GM19468 (cell line): ENCODE results near the gene COMP.

ENCODE experiments used
- ATAC-seq: cut with Tn5 transposase; IDR thresholded peaks from one replicate; pipeline ENCODE4 v1.9.1; 2021; ENCODE audit warnings: mild to moderate bottlenecking, moderate library complexity, moderate number of reproducible peaks; ENCODE audit not compliant: unreplicated experiment; ENCODE audit errors: extremely low read depth

Gene COMP

DNA sequence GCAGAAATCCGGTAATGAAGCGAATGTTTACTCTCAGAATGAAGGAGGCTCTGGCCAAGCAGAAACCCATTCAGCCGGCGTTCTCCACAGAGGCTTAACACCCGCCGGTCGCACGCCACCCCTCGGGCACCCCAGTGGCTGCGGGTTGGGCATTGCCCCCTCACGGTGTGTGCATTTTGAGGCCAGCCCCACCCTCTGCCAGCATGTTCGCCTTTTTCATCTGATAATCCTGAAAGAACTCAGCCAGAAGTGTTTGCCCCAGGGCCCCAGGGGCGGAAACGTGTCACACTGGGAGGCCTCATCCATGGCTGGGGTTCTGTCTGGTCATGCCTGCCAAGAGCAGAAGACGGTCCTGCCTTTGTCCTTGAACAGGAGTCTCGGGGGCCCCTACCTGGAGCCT lies 34.2 kb downstream of the COMP start:
- ATAC-seq: no peak

DNA sequence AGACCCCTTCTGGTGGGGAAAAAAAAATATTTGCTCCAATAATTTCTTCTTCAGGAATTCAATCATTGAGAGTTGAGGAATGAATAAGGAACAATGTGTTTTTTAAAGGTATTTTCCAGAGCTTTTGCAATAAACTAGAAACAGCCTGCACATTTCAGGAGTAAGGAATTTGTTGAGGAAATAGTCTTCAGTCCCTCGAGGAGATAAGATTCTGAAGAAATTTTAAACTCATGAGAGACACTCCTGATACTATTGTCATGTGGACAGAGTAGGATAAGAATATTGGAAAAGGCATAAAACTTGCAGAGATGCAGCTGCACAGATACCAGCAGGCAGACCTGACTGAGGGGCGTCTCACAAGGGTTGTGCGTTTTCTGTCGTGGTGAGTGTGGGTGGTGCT lies 36.6 kb downstream of the COMP start:
- ATAC-seq: no peak

DNA sequence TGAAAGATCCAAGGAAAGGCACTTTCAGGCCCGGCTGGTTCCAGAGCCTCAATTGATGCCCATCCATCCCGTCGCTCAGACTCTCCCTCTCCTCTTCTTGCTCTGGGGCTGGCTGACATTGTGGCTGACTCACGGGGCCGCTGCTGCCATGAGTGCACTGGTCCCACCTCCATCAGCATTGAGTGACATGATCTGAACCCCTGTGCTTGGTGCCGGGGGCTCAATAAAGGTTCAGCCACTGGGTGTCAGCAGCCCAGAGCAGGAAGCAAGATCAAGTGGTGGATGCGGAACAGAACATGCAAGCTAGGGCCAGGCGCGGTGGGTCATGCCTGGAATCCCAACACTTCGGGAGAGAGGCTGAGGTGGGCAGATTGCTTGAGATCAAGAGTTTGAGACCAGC lies 39.5 kb downstream of the COMP start:
- ATAC-seq: no peak

DNA sequence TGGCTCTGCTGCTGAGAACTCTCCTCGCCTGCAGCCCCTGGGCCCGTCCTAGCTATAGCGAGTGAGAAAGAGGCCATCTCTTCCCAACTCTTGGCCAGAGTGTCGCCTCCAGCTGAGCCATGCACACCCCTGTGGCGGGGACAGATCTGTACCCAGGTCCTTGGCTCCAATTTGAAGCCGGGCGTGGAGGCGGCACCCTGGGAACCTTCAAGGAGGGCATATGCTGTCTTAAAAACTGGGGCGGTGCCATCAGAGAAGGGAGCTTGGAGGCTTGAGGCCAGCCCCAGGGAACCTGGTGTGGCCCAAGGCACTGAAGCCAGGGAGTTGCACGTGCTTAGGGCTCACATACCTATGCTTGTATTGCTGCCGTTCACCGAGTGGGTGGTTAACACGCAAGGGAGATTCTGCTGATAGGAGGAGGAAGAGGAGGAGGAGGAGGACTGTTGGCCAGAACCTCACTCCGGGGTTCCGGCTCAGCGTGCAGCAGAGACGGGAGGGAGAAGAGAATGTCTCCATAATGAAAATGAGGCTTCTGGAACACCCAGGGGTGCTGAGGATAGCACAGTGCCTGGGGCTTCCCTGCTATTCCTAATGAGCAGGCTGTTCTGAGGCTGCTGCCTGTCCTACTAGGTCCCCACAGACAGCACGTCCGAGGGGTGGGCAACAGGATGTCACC lies 40.7 kb downstream of the COMP start:
- no peak for ATAC-seq

DNA sequence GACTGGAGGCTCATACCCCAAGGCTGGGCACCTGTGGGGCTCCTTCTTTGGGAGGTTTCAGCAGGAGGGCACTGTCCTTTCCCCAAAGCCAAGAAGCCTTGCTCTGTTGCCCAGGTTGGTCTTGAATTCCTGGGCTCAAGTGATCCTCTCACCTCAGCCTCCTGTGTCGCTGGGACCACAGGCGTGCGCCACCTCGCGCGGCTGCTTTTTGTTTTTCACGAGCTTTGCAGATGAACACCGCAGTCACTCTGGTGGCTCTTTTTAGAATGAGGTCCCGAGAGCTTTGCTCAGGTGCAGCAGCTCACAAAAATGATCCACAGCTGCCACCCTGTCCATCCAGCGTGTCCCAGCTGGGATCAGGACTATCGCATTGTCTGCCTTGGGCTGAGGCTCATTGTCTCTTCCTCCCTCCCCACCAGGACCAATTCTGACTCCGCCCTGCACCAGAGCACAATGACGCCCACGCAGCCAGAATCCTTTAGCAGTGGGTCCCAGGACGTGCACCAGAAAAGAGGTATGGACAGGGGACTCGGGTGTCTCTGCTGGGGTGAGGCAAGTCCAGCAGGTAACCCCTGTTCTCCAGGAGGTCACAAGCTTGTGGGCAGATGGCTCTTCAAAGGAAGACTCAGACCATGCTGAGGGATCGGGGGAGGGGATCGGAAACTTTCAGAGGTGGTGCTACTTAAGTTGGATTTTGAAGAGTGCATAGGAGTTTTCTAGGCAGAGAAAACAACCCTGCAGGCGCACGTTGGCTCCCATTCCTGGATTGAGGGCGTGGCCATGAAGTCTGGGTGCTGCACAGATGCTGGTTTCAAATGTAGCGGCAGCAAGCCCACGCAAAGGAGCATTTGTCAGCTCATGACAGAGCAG lies 41.5 kb downstream of the COMP start:
- ATAC-seq: no peak

DNA sequence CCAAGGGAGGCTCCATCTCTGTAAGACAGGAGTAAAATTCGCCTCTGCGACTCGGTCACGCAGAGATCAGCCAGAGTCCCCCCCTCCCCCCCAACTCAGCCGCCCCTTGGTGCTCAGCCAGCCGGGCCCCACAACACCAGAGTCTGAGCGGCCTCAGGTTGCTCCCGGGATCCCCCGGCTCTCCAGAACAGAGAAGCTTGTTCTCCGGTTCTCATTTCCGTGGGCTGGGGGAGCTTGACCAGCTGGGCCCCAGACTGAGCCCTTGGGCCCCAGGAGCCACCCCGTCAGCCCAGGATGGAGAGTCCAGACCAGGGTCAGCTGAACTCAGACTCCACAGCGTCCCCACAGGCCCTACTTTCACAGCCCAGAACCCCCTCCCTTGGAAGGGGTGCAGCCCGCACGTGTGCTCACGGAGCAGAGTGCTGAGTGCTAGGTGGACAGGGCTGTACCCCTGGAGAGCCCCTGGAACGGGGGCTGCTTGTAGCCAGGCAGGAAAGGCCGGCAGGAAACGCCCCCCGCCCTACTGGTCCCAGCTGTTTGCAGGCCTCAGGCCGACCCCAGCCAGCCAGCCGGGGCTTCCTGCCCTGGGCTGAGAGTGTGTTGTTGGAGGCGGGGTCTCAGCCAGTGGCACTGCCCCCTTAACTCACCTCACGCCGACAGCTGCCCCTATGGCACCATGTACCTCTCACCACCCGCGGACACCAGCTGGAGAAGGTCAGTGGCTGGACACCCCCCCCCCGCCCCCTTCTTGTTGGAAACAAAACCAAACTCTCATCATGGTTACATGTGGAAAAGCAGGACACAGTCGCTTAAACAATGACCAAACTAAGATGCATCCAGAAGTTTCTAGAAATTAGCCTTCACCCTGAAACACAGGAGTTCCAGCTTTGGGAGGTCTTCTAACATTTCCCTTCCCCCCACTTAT lies 44.4 kb downstream of the COMP start:
- no peak for ATAC-seq

DNA sequence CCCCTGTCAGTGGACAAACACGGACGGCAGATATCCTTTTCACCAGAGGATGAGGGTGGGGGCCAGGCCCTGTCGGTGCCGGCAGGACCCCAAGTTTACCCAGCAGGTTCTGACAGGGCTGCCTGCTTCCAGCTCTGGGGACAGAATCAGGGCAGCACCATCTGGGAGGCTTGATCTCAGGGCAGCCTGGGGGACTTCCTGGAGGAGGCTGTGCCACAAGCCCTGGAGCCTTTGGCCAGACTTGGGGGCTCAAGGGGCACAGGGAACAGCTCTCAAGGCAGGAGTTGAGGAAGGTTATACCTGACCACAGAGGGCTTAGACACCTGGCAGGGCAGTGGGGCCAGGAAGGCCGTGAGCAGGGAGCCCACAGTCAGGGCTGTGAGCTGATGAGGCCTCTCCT lies 45.2 kb downstream of the COMP start:
- no peak for ATAC-seq

DNA sequence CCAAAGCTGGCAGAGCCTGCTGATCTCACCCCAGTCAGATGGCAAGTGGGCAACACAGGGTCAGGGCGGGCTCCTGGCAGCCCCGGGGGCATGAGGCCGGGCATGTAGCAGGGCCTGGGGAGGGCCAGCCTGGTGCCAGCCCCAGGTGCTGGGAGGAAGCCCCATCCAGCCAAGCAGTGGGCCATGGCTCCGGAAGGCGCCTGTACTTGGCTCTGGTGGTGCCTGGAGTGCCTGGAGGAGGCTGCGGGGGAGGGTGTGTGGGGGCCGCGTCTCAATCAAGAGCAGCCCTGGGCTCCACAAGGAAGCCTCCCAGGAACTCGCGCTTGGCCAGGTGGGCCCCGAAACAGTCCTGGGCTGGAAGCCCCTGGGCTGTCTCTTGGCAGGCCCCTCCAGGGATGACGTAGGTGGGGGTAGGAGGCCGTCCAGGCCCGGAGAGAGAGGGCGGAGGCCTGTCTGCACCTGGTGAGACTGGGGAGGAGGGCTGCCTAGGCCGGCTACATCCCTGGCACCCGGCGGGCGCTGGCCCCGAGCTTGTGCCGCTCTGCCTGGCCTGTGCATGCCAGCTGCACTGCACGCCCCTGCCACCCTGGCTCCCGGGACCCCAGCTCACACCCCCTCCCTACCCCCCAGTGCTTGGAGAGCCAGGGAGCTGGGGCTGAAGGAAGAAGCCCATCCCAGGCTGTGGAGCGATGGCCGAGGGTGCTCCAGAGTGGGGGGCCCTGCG lies 45.9 kb downstream of the COMP start:
- ATAC-seq: no peak

DNA sequence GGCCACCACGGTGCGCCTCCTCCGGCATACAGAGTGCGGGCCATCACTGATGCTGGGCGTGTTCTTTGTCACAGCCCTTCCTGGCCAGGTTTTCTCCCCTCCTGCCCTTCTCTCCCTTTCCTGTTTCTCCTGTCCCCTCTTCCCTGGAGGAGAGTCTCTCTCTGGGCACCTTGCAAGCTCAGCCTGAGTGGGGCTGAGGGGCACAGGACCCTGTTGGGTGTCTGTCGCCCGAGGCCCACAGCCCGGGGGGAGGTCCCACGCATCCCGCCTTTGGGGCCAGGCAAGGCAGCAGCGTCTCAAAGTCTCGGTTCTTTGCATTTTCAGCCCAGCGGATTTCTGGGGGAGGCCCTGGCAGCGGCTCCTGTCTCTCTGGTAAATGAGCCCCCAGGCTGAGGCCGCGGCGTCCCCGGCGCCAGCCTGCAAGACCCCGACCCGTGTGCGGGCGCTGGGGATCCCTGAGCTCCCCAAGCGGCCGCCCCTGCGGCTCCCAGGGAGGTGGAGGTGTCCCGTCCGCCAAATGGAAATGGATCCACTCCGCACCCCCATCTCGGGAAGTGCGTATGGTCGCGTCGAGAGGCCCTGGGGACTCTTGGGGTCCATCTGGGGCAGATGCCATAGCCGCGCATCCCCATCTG lies 47.2 kb downstream of the COMP start:
- no peak for ATAC-seq

DNA sequence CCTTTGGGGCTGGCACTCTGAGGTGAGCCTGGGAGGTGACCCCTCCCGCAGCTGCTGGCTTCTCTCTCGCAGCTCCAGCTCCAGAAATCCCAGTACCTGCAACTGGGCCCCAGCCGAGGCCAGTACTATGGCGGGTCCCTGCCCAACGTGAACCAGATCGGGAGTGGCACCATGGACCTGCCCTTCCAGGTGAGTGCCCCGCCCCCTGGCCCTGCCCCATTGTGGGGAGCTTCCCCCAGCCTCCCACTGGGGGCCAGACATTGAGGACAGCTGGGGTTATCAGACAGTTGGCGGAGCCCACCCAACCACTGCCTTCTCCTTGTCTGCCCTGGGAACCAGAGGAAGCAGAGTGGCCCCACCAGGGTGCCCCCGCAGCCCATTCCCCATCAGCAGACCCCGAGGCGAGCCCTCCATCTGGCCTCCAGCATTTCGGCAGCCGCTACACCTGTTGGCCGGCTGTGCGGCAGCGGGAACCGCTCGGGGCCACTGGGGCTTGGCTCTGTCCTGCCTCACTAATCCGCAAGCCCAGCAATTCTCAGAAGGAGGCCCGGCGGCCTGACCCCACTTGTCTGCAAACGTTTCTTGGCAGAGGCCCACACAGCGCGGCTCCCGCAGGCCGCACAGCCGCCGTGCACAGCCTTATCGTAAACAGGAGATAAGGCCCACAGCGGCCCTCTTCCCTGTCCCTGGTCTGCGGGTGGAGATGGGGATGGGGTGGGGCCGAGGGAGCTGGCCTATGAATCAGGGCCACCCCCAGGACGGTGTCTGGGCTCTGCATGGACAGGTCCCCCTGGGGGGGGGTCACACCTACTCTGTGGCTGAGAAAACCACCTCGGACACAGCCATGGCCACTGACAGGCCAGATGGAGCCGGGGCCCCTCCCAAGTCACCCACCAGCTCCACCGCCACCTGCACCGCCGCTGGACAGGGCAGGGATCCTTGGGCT lies 48.0 kb downstream of the COMP start:
- ATAC-seq: no peak

DNA sequence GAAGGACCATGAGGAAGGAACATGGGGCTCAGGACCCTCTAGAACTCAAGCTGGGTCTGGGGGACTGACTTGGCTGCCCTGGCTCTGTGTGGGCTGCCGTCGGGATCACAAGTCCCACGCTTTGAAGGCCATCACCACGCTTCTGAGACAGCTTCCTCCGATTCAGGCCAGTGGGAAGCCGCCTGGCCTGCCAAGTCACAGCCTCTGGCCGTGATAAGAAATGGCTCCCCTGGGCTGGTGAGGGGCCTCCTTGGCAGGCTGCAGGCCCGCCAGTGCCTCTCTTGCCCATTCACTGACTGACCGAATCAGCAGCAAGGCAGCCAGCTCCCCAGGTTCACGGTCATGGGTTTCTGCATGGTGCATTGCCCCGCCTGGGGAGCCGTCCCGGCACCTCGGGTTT lies 48.8 kb downstream of the COMP start:
- no peak for ATAC-seq

DNA sequence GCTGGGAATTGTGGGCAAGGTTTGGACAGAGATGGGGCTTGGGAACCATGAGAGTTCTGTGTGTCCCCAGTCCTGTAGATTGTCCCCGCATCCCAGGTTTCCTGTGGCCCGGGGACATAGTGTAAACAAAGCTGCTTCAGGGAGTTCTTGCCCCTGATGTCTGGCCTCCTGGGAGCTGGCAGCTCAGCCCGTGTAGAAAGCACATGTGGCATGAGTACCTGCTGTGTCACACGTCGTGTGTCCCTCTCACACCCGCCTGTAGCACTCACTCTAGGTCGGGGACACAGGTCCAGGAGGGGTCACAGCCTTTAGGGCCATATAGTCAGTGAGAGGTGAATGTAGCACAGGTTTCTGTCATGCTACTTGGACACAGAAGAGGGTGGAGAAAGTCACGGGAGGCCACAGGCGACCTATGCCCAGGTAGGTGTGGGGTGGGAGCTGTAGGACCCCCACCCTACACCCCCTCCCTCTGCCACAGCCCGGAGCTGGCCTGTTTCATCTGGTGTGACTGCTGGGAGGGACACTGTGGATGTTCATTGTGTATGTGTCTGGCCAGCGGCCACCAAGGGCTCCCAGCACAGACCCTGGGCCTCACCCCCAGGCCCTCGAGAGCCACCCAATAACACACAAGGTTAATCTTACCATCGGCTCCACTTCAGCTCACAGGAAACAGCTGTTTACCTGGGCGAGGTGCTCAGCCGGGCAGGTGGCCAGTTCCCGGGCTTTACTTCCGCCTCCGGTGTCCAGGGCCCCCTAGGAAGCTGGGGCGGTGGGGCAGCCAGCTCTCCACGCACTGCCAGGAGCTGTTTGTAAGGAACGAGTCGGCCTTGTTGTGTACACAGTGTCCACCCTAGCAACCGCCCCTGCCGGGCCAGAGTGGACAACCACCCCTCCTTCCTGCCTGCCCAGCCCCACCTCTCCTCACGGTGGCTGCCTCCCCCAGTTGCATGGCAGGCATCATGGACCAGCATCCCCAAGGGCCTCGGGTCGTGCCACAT lies 49.7 kb downstream of the COMP start:
- no peak for ATAC-seq

DNA sequence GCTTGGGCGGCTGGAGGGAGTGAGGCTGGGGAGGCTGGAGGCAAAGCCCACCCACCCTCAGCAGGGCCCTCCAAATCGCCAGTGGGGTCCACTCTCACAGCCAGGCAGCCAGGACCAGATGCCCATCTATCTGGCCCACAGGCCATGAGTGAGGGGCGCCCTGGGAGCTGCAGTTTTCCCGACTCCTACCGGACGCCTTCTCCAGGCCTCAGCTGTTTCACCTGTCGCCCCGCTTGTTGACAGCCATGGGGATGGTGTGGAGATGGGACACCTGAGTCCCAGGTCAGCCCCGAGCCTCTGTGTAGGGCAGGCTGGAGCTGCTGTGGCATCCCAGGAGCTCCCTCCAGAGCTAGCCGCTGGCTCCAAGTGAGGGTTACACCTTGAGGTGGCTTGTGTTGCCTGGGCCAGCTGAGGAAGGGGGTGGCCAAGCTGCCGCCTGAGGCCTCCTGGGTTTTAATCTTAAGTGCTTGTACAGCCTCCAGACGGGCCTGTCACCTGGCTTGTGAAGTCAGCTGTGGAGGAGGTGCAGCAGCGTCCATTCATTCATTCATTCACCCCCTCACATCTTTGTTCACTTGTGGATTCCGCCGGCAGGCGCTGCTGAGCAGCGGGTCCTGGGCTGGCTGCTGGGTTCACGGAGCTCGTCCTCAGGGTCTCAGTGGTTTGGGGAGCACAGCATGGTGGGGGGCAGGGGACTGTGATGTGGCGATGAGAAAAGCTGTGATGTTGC lies 52.0 kb downstream of the COMP start:
- no peak for ATAC-seq

DNA sequence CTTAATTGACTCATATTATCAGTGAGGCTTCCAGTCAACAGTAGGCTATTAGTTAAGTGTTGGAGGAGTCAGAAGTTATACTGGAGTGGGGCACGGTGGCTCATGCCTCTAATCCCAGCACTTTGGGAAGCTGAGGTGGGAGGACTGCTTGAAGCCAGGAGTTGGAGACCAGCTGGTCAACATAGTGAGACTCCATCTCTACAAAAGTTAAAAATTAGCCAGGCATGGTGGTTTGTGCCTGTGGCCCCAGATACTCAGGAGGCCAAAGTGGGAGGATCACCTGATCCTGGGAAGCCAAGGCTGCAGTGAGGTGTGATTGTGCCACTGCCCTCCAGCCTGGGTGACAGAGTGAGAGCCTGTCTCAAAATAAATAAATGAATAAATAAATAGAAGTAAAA lies 53.2 kb downstream of the COMP start:
- ATAC-seq: no peak

DNA sequence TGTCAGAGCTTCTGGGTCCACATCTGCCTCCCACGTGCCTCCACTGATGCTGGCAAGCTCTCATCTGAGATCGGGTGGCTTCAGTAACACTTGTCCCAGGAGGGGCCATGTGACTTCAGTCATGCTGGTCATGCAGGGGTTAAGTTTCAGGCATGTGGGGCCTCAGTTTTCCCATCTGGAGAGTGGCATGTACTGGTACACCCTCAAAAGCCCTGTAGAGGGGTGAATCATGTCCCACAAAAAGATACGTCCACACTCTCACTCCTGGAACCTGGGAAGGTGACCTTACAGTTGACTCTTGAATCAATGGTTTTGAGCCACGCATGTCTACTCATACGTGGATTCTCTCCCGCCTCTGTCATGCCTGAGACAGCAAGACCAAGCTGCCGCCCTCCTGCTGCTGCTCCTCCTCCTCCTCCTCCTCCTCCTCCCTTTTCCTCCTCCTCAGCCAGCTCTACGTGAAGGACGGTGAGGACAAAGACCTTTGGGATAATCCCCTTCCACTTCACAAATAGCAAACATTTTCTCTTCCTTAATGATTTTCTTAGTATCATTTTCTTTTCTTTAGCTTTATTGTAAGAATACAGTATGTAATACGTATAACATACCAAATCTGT lies 53.7 kb downstream of the COMP start:
- no peak for ATAC-seq
